Right renal pelvis (tissue), 4 donors: ENCODE data around the gene CASP8AP2. TPM values are rescaled to one million over a fixed set of nuclear protein-coding genes. Genes with fewer than 3 reads are reported as not detected.
A peak's percentile ranks its signal among the peaks of the same experiment; 100 is the strongest.
"Not testable (repeated sequence)": the region's sequence is repeated elsewhere in the genome, so short reads cannot be mapped to it uniquely, and the experiment has no call there.

Experiments
- DNase-seq, 4 donors: peaks; one replicate each; pipeline ENCODE4 v3.0.0-alpha.2; 2013; ENCODE audit warnings: low read depth in 4 of 4, low spot score in 3 of 4, missing footprints in 1 of 4
- polyA plus RNA-seq, 4 donors: library from polyadenylated mRNA; unstranded; fragments of 120-200 nt; gene quantifications; one replicate each; pipeline ENCODE4 v1.2.1, GENCODE V29; 2013; ENCODE audit not compliant: insufficient read length in 4 of 4

The CASP8AP2 gene
- polyA plus RNA-seq, result 10 to 100 TPM; 22.7 to 29.7 (median 26.5) TPM

- peak; percentile 88 to 98 (median 96) for DNase-seq
Measured at GRCh38 chr6:89829472-89830169, at the start of gene CASP8AP2. TSS of gene CASP8AP2 (plus strand) at chr6:89829880.

- no peak for DNase-seq
Measured at GRCh38 chr6:89781070-89782034, 48.3 kb upstream of the CASP8AP2 start.

- DNase-seq, result no peak
Measured at GRCh38 chr6:89782222-89782621, 47.5 kb upstream of the CASP8AP2 start.

GRCh38 chr6:89783293-89783692, 46.4 kb upstream of the CASP8AP2 start:
- DNase-seq, result not testable (repeated sequence)

GRCh38 chr6:89784838-89785237, 44.8 kb upstream of the CASP8AP2 start:
- no peak for DNase-seq

GRCh38 chr6:89786970-89787369, 42.7 kb upstream of the CASP8AP2 start:
- DNase-seq, result no peak

GRCh38 chr6:89787660-89788328, 41.9 kb upstream of the CASP8AP2 start:
- no peak for DNase-seq

GRCh38 chr6:89789980-89790379, 39.7 kb upstream of the CASP8AP2 start:
- DNase-seq, result no peak

- no peak for DNase-seq
Measured at GRCh38 chr6:89790403-89790802, 39.3 kb upstream of the CASP8AP2 start.

GRCh38 chr6:89792881-89793280, 36.8 kb upstream of the CASP8AP2 start:
- no peak for DNase-seq

- DNase-seq, result no peak
Measured at GRCh38 chr6:89793586-89793985, 36.1 kb upstream of the CASP8AP2 start.

- no peak for DNase-seq
Measured at GRCh38 chr6:89794324-89794723, 35.4 kb upstream of the CASP8AP2 start.

GRCh38 chr6:89797317-89797716, 32.4 kb upstream of the CASP8AP2 start:
- no peak for DNase-seq

GRCh38 chr6:89799096-89799495, 30.6 kb upstream of the CASP8AP2 start:
- DNase-seq, result no peak

- no peak for DNase-seq
Measured at GRCh38 chr6:89799756-89800155, 29.9 kb upstream of the CASP8AP2 start.

GRCh38 chr6:89803271-89803670, 26.4 kb upstream of the CASP8AP2 start:
- DNase-seq, result no peak

- DNase-seq, result no peak
Measured at GRCh38 chr6:89805814-89806371, 23.8 kb upstream of the CASP8AP2 start.

- DNase-seq, result no peak
Measured at GRCh38 chr6:89807581-89807980, 22.1 kb upstream of the CASP8AP2 start.

- DNase-seq, result not testable (repeated sequence)
Measured at GRCh38 chr6:89813422-89813821, 16.3 kb upstream of the CASP8AP2 start.

- DNase-seq, result no peak
Measured at GRCh38 chr6:89817481-89817880, 12.2 kb upstream of the CASP8AP2 start.

- DNase-seq, result peak in 1 of 4 donors; percentile 7
Measured at GRCh38 chr6:89818977-89819335, 10.7 kb upstream of the CASP8AP2 start.
